Chondrocyte (in vitro differentiated cells): ENCODE results near the gene TSPAN9. TPM values are rescaled to one million over a fixed set of nuclear protein-coding genes. Genes with fewer than 3 reads are reported as not detected.

Experiments
- DNase-seq: peaks from one replicate; pipeline ENCODE4 v3.0.0; 2021; ENCODE audit warnings: mixed read lengths, low spot score
- H3K27ac Mint-ChIP-seq: one replicate; pipeline ENCODE4 v1.8.0; 2021; ENCODE audit warnings: mild to moderate bottlenecking, moderate library complexity, mixed read lengths; ENCODE audit not compliant: unreplicated experiment
- H3K27me3 Mint-ChIP-seq: 2 replicates; pipeline ENCODE4 v1.8.0; 2021; ENCODE audit warnings: low read depth, mixed read lengths
- H3K36me3 Mint-ChIP-seq: 2 replicates; pipeline ENCODE4 v1.8.0; 2021; ENCODE audit warnings: low read depth, mixed read lengths
- H3K4me1 Mint-ChIP-seq: 2 replicates; pipeline ENCODE4 v1.8.0; 2021; ENCODE audit warnings: low read depth, mild to moderate bottlenecking, mixed read lengths
- H3K4me3 Mint-ChIP-seq: one replicate; pipeline ENCODE4 v1.8.0; 2021; ENCODE audit warnings: mild to moderate bottlenecking, moderate library complexity, mixed read lengths; ENCODE audit not compliant: unreplicated experiment
- H3K9me3 Mint-ChIP-seq: 2 replicates; pipeline ENCODE4 v1.8.0; 2021; ENCODE audit warnings: low read depth, mixed read lengths
- CTCF ChIP-seq: fragments of 200-600 bp; sonication (generic); IDR thresholded peaks from 2 replicates; pipeline ENCODE4 v1.5.0; 2021; ENCODE audit warnings: antibody characterized with exemption, mild to moderate bottlenecking, moderate library complexity
- total RNA-seq: library from RNA; stranded (reverse); gene quantifications from 3 replicates; pipeline ENCODE4 v1.2.1, GENCODE V29; 2021

TSPAN9 gene
- total RNA-seq, 1 donor from 2014 or later, result 50.4 TPM

- peak; percentile 83 for DNase-seq
- Mint-ChIP-seq H3K36me3 (peaks cover 13% of the 10 kb centered on the region), H3K4me1 (peaks cover 53% of the 10 kb centered on the region), H3K27ac (peak overlapping the region; percentile 98), H3K27me3 (no peaks in the 10 kb centered on the region), H3K9me3 (no peaks in the 10 kb centered on the region), H3K4me3 (no peak overlapping the region)
- TF ChIP-seq CTCF, result peak; percentile 23
Observed at GRCh38 chr12:3116106-3116844, 39.1 kb downstream of the TSPAN9 start.

- peak; percentile 32 for DNase-seq
- H3K27me3 Mint-ChIP-seq, result no peaks in the 10 kb centered on the region
- no peak overlapping the region for H3K4me3 Mint-ChIP-seq
- TF ChIP-seq CTCF, result no peak
- peaks cover 53% of the 10 kb centered on the region for H3K4me1 Mint-ChIP-seq
- H3K36me3 Mint-ChIP-seq, result peaks cover 9% of the 10 kb centered on the region
- H3K9me3 Mint-ChIP-seq, result no peaks in the 10 kb centered on the region
- peak overlapping the region; percentile 98 for H3K27ac Mint-ChIP-seq
Observed at GRCh38 chr12:3117144-3117581, 40.0 kb downstream of the TSPAN9 start.

- Mint-ChIP-seq H3K27ac (peak overlapping the region; percentile 98), H3K27me3 (no peaks in the 10 kb centered on the region), H3K4me1 (peaks cover 56% of the 10 kb centered on the region)
Observed at GRCh38 chr12:3117591-3118015, 40.4 kb downstream of the TSPAN9 start.

GRCh38 chr12:3119192-3119755, 42.1 kb downstream of the TSPAN9 start:
- no peak overlapping the region for H3K4me3 Mint-ChIP-seq
- no peak for TF ChIP-seq CTCF
- peaks cover 6% of the 10 kb centered on the region for H3K36me3 Mint-ChIP-seq
- peaks cover 6% of the 10 kb centered on the region for H3K9me3 Mint-ChIP-seq
- no peaks in the 10 kb centered on the region for H3K27me3 Mint-ChIP-seq
- DNase-seq, result peak; percentile 65
- no peak overlapping the region for H3K27ac Mint-ChIP-seq
- H3K4me1 Mint-ChIP-seq, result peaks cover 71% of the 10 kb centered on the region

More at GRCh38 chr12:3117591-3118015, 40.4 kb downstream of the TSPAN9 start:
- no peaks in the 10 kb centered on the region for H3K9me3 Mint-ChIP-seq
- H3K4me3 Mint-ChIP-seq, result peak overlapping the region; percentile 41
- no peak for TF ChIP-seq CTCF
- peak; percentile 82 for DNase-seq
- H3K36me3 Mint-ChIP-seq, result peaks cover 9% of the 10 kb centered on the region

- Mint-ChIP-seq H3K27me3 (no peaks in the 10 kb centered on the region), H3K4me3 (no peak overlapping the region), H3K9me3 (peaks cover 6% of the 10 kb centered on the region), H3K36me3 (peaks cover 6% of the 10 kb centered on the region), H3K27ac (peak overlapping the region; percentile 61), H3K4me1 (peaks cover 69% of the 10 kb centered on the region)
- DNase-seq, result peak; percentile 67
- no peak for TF ChIP-seq CTCF
Observed at GRCh38 chr12:3119756-3120601, 42.8 kb downstream of the TSPAN9 start.
